Measurements from ENCODE around the gene PACS1.

DNA sequence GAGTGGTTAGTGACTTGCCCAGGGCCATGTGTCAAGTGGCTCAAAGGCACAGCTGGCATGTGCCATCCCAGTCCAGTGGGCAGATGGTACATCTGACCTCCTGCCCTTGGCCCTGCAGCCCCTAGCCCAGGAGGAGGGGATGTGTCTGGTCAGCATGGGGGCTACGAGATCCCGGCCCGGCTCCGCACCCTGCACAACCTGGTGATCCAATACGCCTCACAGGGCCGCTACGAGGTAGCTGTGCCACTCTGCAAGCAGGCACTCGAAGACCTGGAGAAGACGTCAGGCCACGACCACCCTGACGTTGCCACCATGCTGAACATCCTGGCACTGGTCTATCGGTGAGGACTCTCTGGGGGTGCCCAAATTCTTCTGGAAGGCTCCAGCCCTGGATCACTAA lies 192.6 kb downstream of the PACS1 start:
- TF ChIP-seq POLR2A (IDR thresholded peaks at IDR 0.05; ENCODE audit: low read depth, low read length) (no peak), POLR2AphosphoS5 (IDR thresholded peaks at IDR 0.05; ENCODE audit: low read depth, low read length) (no peak), SPI1 (IDR thresholded peaks at IDR 0.05; ENCODE audit: low read depth, low read length) (no peak), POU2F2 (IDR thresholded peaks at IDR 0.05; ENCODE audit: low read depth, low read length) (no peak), TAF1 (IDR thresholded peaks at IDR 0.05; ENCODE audit: low read depth, low read length) (no peak)

Measured in GM12891 (cell line).